Activated CD4-positive, alpha-beta T cell treated with anti-CD3 and anti-CD28 coated beads for 36 hours (primary cell): ENCODE results near the gene RNF166. TPM values are rescaled to one million over a fixed set of nuclear protein-coding genes. Genes with fewer than 3 reads are reported as not detected.
A peak's percentile ranks its signal among the peaks of the same experiment; 100 is the strongest.

Experiments
- ATAC-seq: fragments of 200-7000 bp; cut with Tn5 transposase; one replicate; pipeline ENCODE4 v1.10.0; 2021; ENCODE audit warnings: mild to moderate bottlenecking, moderate library complexity
- CTCF ChIA-PET: fragments of 350-600 bp; sonication (Branson Sonifier 250); formaldehyde crosslinking; loops from one replicate; lab custom pipeline; 2021; ENCODE audit warnings: antibody characterized with exemption; lab: Charles Lee
- POLR2A ChIA-PET: fragments of 350-600 bp; sonication (Branson Sonifier 250); formaldehyde crosslinking; loops from one replicate; lab custom pipeline; 2021; ENCODE audit warnings: antibody characterized with exemption, inconsistent platforms; lab: Charles Lee
- DNase-seq: peaks from one replicate; pipeline ENCODE4 v3.0.0-alpha.2; 2020
- H3K27ac Mint-ChIP-seq: one replicate; pipeline ENCODE4 v1.8.0; 2021; ENCODE audit warnings: mixed read lengths
- H3K27me3 Mint-ChIP-seq: one replicate; pipeline ENCODE4 v1.8.0; 2021; ENCODE audit warnings: mixed read lengths
- H3K36me3 Mint-ChIP-seq: one replicate; pipeline ENCODE4 v1.8.0; 2021; ENCODE audit warnings: low read depth, mixed read lengths
- H3K4me1 Mint-ChIP-seq: one replicate; pipeline ENCODE4 v1.8.0; 2021; ENCODE audit warnings: mixed read lengths
- H3K4me3 Mint-ChIP-seq: one replicate; pipeline ENCODE4 v1.8.0; 2021; ENCODE audit warnings: mild to moderate bottlenecking, moderate library complexity, mixed read lengths
- H3K9me3 Mint-ChIP-seq: one replicate; pipeline ENCODE4 v1.8.0; 2021; ENCODE audit warnings: low read depth, mixed read lengths
- intact Hi-C, 2 experiments: fragments of 100-400 bp; cut with DNase I in 1 of 2; cut with micrococcal nuclease in 1 of 2; formaldehyde crosslinking; loops; one replicate each; pipeline versions ENCODE4 v1.14.2 to v1.15.1; 2022 to 2024; cut with DNase I, micrococcal nuclease
- total RNA-seq, 2 experiments: library from RNA; stranded (reverse); gene quantifications; one replicate each; pipeline ENCODE4 v1.2.3, GENCODE V29; 2021

RNF166 gene
- 10 to 100 TPM; 44.0 to 49.7 TPM for total RNA-seq

GRCh38 chr16:88706229-88706964 lies at the start of gene RNF166, which contains the start of gene CTU2:
Gene RNF166 (minus strand): TSS chr16:88706408. CDS start chr16:88706325, 83 bp downstream.
Gene CTU2 (plus strand): TSS chr16:88706503. CDS start chr16:88706531, 28 bp downstream.
- peak; percentile 59 for ATAC-seq
- POLR2A ChIA-PET = interaction anchor here (1.6 kb wide), 1 partner anchor 22 kb away, joined by 3 read pairs; no protein-coding TSS in a partner anchor
- H3K9me3 Mint-ChIP-seq = no peaks in the 10 kb centered on the region

DNA sequence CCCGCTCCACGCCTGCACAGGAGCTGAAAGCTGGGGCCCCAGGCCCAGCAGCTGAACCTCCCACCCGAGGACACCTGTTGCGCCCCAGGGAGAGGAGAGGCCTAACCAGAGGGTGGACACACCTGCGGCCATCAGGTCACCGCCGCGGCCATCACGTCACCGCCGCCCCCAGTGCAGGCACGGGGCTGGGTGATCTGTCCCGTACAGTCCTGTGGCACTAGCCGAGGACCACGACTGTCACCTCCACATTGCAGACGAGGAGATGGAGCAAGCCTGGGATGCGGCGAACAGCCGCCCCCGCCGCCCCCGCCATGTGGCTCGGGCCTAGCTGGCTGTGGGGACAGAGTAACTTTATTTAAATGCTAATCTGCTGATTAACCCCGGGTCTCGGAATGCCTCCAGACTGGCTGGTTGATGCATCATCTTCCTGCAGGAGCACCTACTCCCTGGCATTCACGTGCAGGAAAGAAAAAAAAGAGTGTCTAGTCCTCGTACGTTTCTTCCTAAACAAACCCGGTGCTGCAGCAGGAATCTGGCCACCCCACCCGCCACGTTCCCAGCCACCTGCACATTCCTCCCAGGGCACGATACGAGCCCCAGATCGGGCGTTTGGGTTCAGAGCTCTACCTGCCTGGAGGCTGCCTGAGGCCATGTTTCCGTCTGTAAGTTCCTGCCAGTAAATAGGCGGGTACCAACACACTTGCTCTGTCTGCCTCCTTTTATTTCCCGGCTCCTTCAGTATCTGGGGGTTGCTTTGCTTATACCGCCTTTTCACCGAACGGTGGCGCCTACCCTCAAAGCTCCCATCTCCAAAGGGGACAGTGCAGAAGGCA lies 48.9 kb upstream of the RNF166 start:
- Mint-ChIP-seq H3K4me3 (no peak overlapping the region), H3K9me3 (no peaks in the 10 kb centered on the region), H3K27me3 (no peaks in the 10 kb centered on the region), H3K4me1 (peaks cover 10% of the 10 kb centered on the region), H3K36me3 (no peaks in the 10 kb centered on the region), H3K27ac (no peak overlapping the region)
- intact Hi-C loops = no loop called here
- no peak for ATAC-seq
- ChIA-PET POLR2A (no interaction called here), CTCF (interaction anchor here (1.0 kb wide), 1 partner anchor 17 kb away, joined by 4 read pairs; no protein-coding TSS in a partner anchor)
- no peak for DNase-seq

More at GRCh38 chr16:88706229-88706964, at the start of gene RNF166, which contains the start of gene CTU2:
- intact Hi-C loops = loop anchor here (1.0 kb wide), 9 partner anchors 20 to 511 kb away; partner anchors contain the start of genes SNAI3 (in 2 of the 2), ZC3H18 (in 2 of the 2), CYBA (in 1 of the 2) and MVD (in 1 of the 2)
- Mint-ChIP-seq H3K4me1 (peaks cover 43% of the 10 kb centered on the region), H3K27ac (peak within 1 kb of the TSS; percentile 92), H3K27me3 (no peaks in the 10 kb centered on the region), H3K4me3 (peak within 1 kb of the TSS; percentile 92), H3K36me3 (peaks cover 11% of the 10 kb centered on the region)
- CTCF ChIA-PET = interaction anchor here (0.6 to 1.4 kb wide), 2 partner anchors 22 to 805 kb away, joined by 3 read pairs; no protein-coding TSS in a partner anchor
- DNase-seq = peak; percentile 96

DNA sequence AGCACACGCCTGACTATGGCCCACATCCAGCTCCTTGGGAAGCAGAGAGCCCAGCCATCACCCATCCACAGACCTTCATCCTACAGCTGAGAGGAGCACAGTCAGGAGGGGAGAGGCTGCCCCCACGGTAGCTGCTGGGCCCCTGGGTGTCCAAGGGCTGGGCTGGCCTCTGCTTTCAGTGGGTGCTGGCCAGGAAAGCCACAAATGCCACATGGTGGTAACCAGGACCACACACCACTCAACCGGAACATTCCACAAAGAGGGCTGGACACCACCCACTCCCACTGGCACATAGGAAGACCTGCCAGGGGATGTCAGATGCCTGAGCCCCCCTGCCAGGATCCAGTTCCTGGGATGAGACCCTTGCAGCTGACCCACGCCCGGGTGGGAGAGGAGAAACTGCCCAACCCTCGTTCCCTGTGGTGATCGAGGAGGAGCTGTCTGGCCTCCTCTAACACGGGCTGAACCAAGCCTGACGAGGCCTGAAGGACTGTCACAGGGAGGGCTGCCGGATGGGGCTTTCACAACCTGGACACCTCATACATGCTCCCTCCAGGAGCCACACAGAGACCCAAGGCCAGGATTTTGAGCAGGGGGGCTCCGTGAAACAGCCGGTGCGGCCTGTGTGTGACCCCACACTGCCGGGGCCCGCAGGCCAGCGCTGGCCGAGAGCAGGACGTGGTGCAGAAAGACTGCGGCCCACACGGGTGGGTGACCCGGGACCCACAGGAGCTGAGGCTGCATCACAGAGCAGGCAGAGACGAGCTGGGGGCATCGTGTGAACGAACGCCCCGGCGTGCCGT lies 48.1 kb upstream of the RNF166 start:
- ChIA-PET POLR2A (no interaction called here), CTCF (interaction anchor here (0.6 to 1.0 kb wide), 4 partner anchors 17 to 527 kb away, joined by 3 to 4 read pairs (median 4); no protein-coding TSS in a partner anchor)
- DNase-seq (no peak), ATAC-seq (no peak)
- Mint-ChIP-seq H3K9me3 (no peaks in the 10 kb centered on the region), H3K36me3 (no peaks in the 10 kb centered on the region), H3K4me1 (peaks cover 7% of the 10 kb centered on the region), H3K4me3 (no peak overlapping the region), H3K27me3 (no peaks in the 10 kb centered on the region), H3K27ac (no peak overlapping the region)
- intact Hi-C loops = no loop called here

DNA sequence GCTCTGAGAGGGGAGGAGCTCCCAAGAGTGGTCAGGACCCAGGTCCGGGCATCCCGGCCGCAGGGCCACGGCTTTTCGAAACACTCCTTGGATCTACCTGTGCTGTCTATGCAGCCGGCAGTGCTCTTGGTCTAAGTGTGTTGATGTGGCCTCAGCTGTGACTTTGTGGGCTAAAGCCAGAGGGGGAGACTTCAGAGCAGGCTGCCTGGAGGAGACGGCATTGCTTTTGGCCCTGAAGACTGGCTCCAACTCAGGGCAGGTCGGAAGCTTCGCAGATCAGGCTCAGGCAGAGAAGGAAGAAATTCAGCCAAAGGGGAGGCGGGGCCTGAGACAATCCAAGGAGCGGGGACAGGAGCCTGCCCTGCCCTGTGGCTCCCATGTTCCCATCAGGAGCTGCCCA lies 47.4 kb upstream of the RNF166 start:
- ATAC-seq (no peak), DNase-seq (no peak)
- H3K27me3 Mint-ChIP-seq = no peaks in the 10 kb centered on the region
- intact Hi-C loops = no loop called here
- ChIA-PET POLR2A (no interaction called here), CTCF (interaction anchor here (0.6 to 0.9 kb wide), 3 partner anchors 28 to 528 kb away, joined by 3 to 4 read pairs (median 4); no protein-coding TSS in a partner anchor)
- no peaks in the 10 kb centered on the region for H3K9me3 Mint-ChIP-seq
- no peaks in the 10 kb centered on the region for H3K36me3 Mint-ChIP-seq
- H3K4me3 Mint-ChIP-seq = no peak overlapping the region
- H3K27ac Mint-ChIP-seq = no peak overlapping the region
- H3K4me1 Mint-ChIP-seq = peaks cover 3% of the 10 kb centered on the region

- no peak overlapping the region for H3K27ac Mint-ChIP-seq
- H3K36me3 Mint-ChIP-seq = no peaks in the 10 kb centered on the region
- intact Hi-C loops = no loop called here
- H3K9me3 Mint-ChIP-seq = no peaks in the 10 kb centered on the region
- H3K4me3 Mint-ChIP-seq = no peak overlapping the region
- no peaks in the 10 kb centered on the region for H3K4me1 Mint-ChIP-seq
- DNase-seq (no peak), ATAC-seq (no peak)
- POLR2A ChIA-PET = no interaction called here
- no peaks in the 10 kb centered on the region for H3K27me3 Mint-ChIP-seq
- CTCF ChIA-PET = interaction anchor here (0.9 kb wide), 1 partner anchor 29 kb away, joined by 3 read pairs; no protein-coding TSS in a partner anchor
Observed at GRCh38 chr16:88753191-88753590, 47.0 kb upstream of the RNF166 start.

DNA sequence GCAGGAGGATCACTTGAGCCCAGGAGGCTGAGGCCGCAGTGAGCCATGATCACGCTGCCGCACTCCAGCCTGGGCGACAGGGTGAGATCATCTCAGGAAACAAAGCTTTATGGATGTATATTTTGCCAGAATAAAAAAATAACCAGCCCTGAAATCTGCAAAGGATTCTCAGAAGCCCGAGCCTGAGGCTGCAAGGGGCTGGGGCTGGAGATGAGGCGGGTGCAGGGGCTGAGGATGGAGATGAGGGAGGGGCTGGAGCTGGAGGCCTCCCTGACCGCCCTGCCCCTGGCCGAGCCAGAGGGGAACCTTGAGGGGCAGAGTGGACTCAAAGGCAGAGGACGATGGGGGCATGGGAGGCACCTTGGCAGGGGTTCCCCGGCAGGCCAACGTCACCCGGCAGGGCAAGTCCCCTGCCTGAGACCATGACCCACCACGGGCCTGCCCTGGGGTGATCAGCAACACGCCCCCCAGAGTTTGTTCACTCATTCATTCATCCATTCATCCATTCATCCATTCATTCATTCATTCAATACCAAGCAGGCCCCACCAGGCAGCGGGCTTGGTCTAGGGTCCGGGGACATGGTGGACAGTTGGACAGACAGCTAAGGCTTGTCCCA lies 46.3 kb upstream of the RNF166 start:
- Mint-ChIP-seq H3K4me3 (no peak overlapping the region), H3K9me3 (no peaks in the 10 kb centered on the region), H3K27ac (no peak overlapping the region), H3K27me3 (no peaks in the 10 kb centered on the region), H3K36me3 (no peaks in the 10 kb centered on the region), H3K4me1 (no peaks in the 10 kb centered on the region)
- CTCF ChIA-PET = interaction anchor here (1.8 kb wide), 1 partner anchor 15 kb away, joined by 7 read pairs; no protein-coding TSS in a partner anchor
- POLR2A ChIA-PET = no interaction called here
- ATAC-seq (no peak), DNase-seq (no peak)
- intact Hi-C loops = no loop called here

GRCh38 chr16:88750854-88751253 lies 44.6 kb upstream of the RNF166 start:
- intact Hi-C loops = no loop called here
- Mint-ChIP-seq H3K9me3 (no peaks in the 10 kb centered on the region), H3K27me3 (no peaks in the 10 kb centered on the region), H3K4me1 (peaks cover 11% of the 10 kb centered on the region), H3K36me3 (no peaks in the 10 kb centered on the region), H3K27ac (no peak overlapping the region), H3K4me3 (no peak overlapping the region)
- ATAC-seq = no peak
- DNase-seq = no peak
- ChIA-PET POLR2A (no interaction called here), CTCF (interaction anchor here (1.0 to 1.8 kb wide), 2 partner anchors 8 to 13 kb away, joined by 3 to 7 read pairs; no protein-coding TSS in a partner anchor)

DNA sequence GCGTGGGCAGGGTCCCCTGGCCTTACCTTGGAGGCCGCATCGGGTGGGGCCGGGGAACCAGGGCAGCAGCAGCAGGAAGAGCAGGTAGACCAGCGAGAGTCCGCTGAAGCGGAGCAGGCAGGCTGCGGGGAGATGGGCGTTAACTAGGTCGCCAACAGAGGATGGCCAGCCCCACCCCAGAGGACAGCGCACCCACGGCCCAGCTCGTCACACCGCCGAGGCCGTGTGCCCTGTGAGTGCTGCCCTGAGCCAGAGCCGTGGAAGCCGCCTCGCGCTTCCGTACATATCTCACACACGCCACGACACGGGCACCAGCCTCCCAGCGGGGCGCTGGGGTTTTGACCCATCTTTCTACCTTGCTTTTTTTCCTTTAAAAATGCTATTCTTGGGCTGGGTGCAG lies 43.1 kb upstream of the RNF166 start:
- Mint-ChIP-seq H3K4me3 (no peak overlapping the region), H3K4me1 (peaks cover 23% of the 10 kb centered on the region), H3K36me3 (no peaks in the 10 kb centered on the region), H3K27ac (no peak overlapping the region), H3K27me3 (no peaks in the 10 kb centered on the region), H3K9me3 (no peaks in the 10 kb centered on the region)
- ATAC-seq (no peak), DNase-seq (no peak)
- ChIA-PET CTCF (interaction anchor here (1.5 kb wide), 1 partner anchor 108 kb away, joined by 3 read pairs; no protein-coding TSS in a partner anchor), POLR2A (no interaction called here)
- intact Hi-C loops = no loop called here

GRCh38 chr16:88748364-88748763 lies 42.2 kb upstream of the RNF166 start:
- no peak overlapping the region for H3K27ac Mint-ChIP-seq
- DNase-seq (no peak), ATAC-seq (no peak)
- ChIA-PET CTCF (interaction anchor here (0.6 to 1.5 kb wide), 2 partner anchors 33 to 109 kb away, joined by 3 read pairs; no protein-coding TSS in a partner anchor), POLR2A (interaction anchor here (0.7 kb wide), 1 partner anchor 22 kb away, joined by 3 read pairs; no protein-coding TSS in a partner anchor)
- no peaks in the 10 kb centered on the region for H3K27me3 Mint-ChIP-seq
- peaks cover 30% of the 10 kb centered on the region for H3K4me1 Mint-ChIP-seq
- no peaks in the 10 kb centered on the region for H3K36me3 Mint-ChIP-seq
- intact Hi-C loops = no loop called here
- no peaks in the 10 kb centered on the region for H3K9me3 Mint-ChIP-seq
- H3K4me3 Mint-ChIP-seq = no peak overlapping the region

DNA sequence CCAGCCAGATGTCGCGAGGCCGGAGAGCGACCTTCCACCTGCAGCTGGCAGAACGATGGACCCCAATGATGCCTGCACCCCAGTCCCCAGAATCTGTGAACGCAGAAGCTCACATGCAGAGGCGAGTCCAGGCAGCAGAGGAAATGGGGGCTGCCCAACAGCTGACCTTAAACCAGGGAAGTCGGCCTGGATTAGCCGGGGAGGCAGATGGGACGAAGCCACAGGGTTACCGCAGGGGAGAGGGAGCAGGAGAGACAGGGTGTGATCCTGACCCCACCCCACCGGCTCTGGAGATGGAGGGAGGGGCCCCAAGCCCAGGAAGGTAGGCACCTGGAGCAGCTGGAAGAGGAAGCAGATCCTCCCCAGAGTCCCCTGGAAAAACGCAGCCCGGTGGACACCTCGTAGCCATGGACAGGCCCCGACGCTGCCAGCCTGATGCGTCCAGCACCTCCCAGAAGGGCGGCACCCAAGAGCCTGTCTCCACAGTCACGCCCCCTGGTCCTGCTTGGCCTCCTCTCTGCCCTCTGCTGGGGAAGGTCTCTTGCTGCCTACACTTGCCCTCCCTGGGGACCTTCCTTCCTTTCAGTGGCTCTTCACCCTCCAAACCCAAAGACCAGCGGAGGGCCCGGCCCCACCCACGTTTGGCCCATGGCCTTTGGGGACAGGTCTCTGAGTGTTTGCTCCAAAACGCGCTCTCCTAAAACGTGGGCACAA lies 41.5 kb upstream of the RNF166 start:
- CTCF ChIA-PET = interaction anchor here (0.6 to 1.1 kb wide), 3 partner anchors 10 to 470 kb away, joined by 3 to 7 read pairs (median 3); partner anchors contain the start of gene ZNF778
- no peak overlapping the region for H3K27ac Mint-ChIP-seq
- intact Hi-C loops = no loop called here
- POLR2A ChIA-PET = no interaction called here
- H3K9me3 Mint-ChIP-seq = no peaks in the 10 kb centered on the region
- ATAC-seq = peak; percentile 34
- H3K36me3 Mint-ChIP-seq = no peaks in the 10 kb centered on the region
- DNase-seq = peak; percentile 68
- peaks cover 30% of the 10 kb centered on the region for H3K4me1 Mint-ChIP-seq
- no peaks in the 10 kb centered on the region for H3K27me3 Mint-ChIP-seq
- H3K4me3 Mint-ChIP-seq = no peak overlapping the region
